H1 (cell line): ENCODE measurements around the gene MACROD2. TPM values are rescaled to one million over a fixed set of nuclear protein-coding genes. Genes with fewer than 3 reads are reported as not detected.

Experiments
- HDAC6 ChIP-seq: IDR thresholded peaks from one replicate; pipeline ENCODE4 v1.7.1; 2012; ENCODE audit warnings: low read depth, mild to moderate bottlenecking, inconsistent platforms, low read length, moderate library complexity
- polyA plus RNA-seq, 7 experiments: library from polyadenylated mRNA; depleted of rRNA in 3 of 7; stranded (reverse) in 5 of 7; unstranded in 2 of 7; fragments of >200 nt in 5 of 7; fragments of 200-250 nt in 2 of 7; gene quantifications; 1 replicate in 5 of 7; 2 replicates in 1 of 7; 4 replicates in 1 of 7; pipeline versions ENCODE4 v1.2.1 to v1.2.3, GENCODE V29; 2011 to 2013; ENCODE audit warnings: missing spikeins in 2 of 7, mixed read lengths in 2 of 7
- total RNA-seq: library from RNA; stranded (reverse); fragmentation: NEBNext Ultra II Directional; extraction: Animal tissue kit (Norgen Biotek cat#: 25700); gene quantifications from 2 replicates; pipeline ENCODE4 v1.2.1, GENCODE V29; 2021

The MACROD2 gene
- total and polyA plus RNA-seq, 2 of the 8 experiments (the other 6 are each of a cell fraction or from before 2014, with no cell fraction given) = 0.70 to 3.9 TPM

GRCh38 chr20:15415908-15416307, 1420.6 kb downstream of the MACROD2 start (continued):
- TF ChIP-seq HDAC6 = no peak
